Liver (tissue), 3 donors: ENCODE data around the gene CEP63.

Source experiments
- CTCF ChIP-seq: fragments of 150-350 bp; IDR thresholded peaks from 2 replicates; pipeline ENCODE4 v1.5.1; 2017; ENCODE audit warnings: improper control_type of control experiment, low read depth, low read length; ENCODE audit not compliant: missing input control
- EGR1 ChIP-seq, 2 donors: IDR thresholded peaks; 2 replicates each; pipeline ENCODE4 v1.6.1; 2016 to 2018; ENCODE audit warnings: antibody characterized with exemption in 2 of 2, low read depth in 2 of 2
- SP1 ChIP-seq: IDR thresholded peaks from 2 replicates; pipeline ENCODE4 v1.6.1; 2018; ENCODE audit warnings: antibody characterized with exemption, mild to moderate bottlenecking
- TAF1 ChIP-seq: conservative IDR thresholded peaks from 2 replicates; pipeline ENCODE4 v1.6.1; 2016; ENCODE audit warnings: antibody characterized with exemption, mild to moderate bottlenecking
- donor health status: healthy.
- donor health status: healthy.

GRCh38 chr3:134468519-134468918, 17.3 kb upstream of the CEP63 start:
- TF ChIP-seq TAF1 (no peak), CTCF (no peak), EGR1 (IDR thresholded peaks at IDR 0.05; ENCODE audit: low read depth in 2 of 2) (no peak), SP1 (no peak)
